NCI-H1436 treated with DMSO at 0.1 percent for 48 hours (cell line): ENCODE results near the gene GAB2.
"Not testable (repeated sequence)": the region's sequence is repeated elsewhere in the genome, so short reads cannot be mapped to it uniquely, and the experiment has no call there.

Source experiments
- DNase-seq: peaks from one replicate; lab custom pipeline; 2025; lab: John Stamatoyannopoulos, UW

GAB2 gene

GRCh38 chr11:78181185-78181584 is 236.4 kb downstream of the GAB2 start:
- no peak for DNase-seq

DNA sequence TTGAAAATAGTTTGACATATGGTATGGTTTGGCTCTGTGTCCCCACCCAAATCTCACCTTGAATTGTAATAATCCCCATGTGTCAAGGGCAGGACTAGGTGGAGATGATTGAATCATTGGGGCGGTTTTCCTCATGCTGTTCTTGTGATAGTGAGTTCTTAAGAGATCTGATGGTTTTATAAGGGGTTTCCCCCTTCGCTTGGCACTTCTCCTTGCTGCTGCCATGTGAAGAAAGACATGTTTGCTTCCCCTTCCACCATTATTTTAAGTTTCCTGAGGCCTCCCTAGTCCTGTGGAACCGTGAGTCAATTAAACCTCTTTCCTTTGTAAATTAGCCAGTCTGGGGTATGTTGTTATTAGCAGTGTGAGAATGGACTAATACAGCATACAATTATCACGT is 236.9 kb downstream of the GAB2 start:
- no peak for DNase-seq

GRCh38 chr11:78179459-78180071 is 238.1 kb downstream of the GAB2 start:
- no peak for DNase-seq

- DNase-seq, result no peak
Measured at GRCh38 chr11:78177216-78177615, 240.4 kb downstream of the GAB2 start.

GRCh38 chr11:78176605-78177141 is 240.9 kb downstream of the GAB2 start:
- DNase-seq, result no peak

GRCh38 chr11:78175862-78176261 is 241.8 kb downstream of the GAB2 start:
- DNase-seq, result not testable (repeated sequence)

DNA sequence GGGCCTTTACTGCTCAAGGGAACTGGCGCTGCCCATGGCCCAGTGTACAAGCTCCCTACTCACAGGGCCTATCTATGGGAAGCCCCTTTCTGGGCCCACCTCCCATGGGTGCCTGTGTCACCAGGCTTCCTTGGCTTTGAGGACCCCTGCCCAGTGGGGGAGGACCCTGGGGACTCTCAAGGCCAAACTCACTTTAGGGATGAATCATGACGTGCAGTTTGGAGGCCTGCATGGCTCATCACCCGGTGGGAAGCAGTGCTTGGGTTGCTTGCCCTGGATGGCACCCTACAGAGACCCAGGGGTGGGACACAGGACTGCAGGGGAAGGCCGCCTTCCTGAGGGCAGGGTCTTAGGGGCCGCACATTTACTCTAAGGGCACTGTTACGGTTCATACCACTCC is 245.7 kb downstream of the GAB2 start:
- no peak for DNase-seq

DNA sequence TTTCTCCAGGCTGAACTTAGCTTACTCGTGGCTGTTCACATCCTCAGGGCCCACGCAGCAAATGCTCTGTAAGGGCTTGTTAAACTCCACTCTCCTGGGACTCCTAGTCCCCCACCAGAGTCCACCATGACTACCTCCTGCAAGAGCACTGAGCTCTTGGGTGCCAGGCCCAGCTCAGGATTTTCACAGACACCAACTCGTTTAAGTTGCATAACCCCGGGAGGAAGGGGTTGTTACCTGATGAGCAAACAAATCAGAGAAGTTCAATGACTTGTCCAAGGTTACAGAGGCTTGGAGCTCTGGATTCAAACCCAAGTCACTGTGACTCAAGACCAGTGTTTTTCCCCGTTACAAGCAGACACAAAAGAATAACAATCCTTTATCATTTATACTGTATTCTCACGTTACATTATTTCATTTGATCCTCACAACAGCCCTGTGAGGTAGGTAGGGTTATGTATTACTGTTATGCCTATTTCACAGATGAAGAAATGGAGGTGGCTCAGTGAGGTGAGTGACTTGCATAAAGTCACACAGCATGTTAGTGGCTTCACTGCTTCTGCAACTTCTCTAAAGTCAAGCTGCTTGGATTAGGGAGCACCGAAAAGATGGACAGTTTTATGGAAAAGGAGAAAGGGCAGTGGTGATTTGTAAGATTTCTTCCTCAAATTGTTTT is 246.6 kb downstream of the GAB2 start:
- no peak for DNase-seq

- DNase-seq, result no peak
Measured at GRCh38 chr11:78170413-78170812, 247.2 kb downstream of the GAB2 start.

DNA sequence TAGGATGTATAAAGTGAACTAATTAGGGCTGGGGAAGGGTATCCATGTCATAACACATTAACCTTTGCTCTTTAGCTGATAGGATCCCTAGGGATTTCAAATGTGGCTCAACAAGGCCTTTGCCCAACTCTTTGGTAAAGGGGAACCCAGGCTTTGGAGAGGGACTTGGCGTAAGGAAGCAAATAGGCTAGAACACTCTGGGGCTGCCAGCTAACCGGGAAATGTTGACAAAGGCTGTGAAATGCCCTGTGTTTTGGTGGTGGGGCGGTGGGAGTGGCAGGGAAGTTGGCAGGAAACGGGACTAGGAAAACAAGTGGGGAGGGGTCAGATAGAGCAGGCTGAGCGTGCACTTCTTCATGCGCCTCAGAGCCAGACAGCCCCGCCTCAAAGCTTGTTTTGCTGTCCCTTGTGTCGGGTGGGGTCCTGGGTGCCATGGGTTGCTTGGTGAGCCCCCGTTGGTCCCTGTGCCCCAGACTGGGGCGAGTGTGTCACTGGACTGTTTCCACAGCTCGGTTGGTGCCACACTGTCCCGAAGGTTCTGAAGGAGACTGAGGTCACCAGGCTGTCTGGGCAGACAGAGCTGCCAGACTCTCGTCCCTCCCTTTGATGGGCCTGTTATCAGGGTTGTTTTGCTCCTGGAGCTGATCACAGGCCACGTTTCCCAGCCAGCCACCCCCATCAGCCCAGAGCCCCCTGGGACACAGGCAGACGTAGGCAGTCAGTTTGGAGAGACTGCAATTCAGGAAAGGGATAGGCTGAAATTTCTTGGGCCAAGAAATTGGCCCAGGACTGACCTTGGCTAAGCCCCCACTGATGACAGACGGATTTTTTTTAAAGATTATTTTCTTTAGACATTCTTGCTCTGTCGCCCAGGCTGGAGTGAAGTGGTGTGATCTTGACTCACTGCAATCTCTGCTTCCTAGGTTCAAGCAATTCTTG is 248.8 kb downstream of the GAB2 start:
- no peak for DNase-seq

DNA sequence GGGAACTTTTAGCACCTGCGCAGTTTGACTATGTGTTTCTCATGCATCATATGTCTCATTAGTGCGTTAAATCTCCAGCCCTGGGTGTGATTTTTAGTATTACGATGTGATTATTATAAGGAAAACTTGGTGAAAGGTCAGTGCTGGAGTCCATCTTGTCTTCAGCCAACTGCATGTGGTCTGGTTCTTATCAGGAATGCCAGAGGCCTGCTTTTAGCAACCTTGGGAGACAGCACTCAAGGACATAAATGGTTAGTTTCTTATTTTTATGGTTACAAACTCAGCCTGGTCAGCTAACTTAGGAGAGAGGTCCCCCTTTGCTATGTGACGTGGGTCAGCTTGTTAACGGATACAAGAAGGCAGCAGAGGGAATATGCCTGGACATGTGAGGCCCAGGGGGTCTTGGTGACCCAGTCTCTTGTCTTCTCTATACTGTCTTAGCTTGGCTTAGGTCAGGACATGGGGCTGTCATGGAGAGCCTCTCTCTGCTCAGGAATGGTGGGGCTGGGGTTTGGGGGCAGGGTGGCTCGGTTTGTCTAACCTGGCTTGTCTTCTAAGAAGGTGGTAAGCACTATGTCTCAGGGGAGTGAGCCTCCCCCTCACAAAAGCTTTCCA is 250.7 kb downstream of the GAB2 start:
- DNase-seq, result no peak
